Natural killer cell (primary cell): ENCODE results near the gene ANKRD12. TPM values are rescaled to one million over a fixed set of nuclear protein-coding genes. Genes with fewer than 3 reads are reported as not detected.

Experiments used
- ATAC-seq, 3 donors: fragments of 150-1000 bp in 2 of 3; fragments of 200-7000 bp in 1 of 3; cut with Tn5 transposase; 1 replicate in 1 of 3; 2 replicates in 2 of 3; pipeline ENCODE4 v1.10.0; 2021; ENCODE audit warnings: mild to moderate bottlenecking in 2 of 3, moderate library complexity in 2 of 3
- DNase-seq, 2 donors: peaks; one replicate each; pipeline versions ENCODE4 v3.0.0 to v3.0.0-alpha.2; 2013 to 2021; ENCODE audit warnings: mixed read lengths in 1 of 2
- H3K27ac ChIP-seq: one replicate; pipeline ENCODE4 v1.5.1; 2013; ENCODE audit warnings: mild to moderate bottlenecking, low read length
- H3K27me3 ChIP-seq: one replicate; pipeline ENCODE4 v1.6.1; 2013; ENCODE audit warnings: low read length; ENCODE audit not compliant: control insufficient read depth, insufficient read depth
- H3K36me3 ChIP-seq: one replicate; pipeline ENCODE4 v1.6.1; 2013; ENCODE audit warnings: low read length; ENCODE audit not compliant: control insufficient read depth, insufficient read depth
- H3K4me1 ChIP-seq: one replicate; pipeline ENCODE4 v1.6.1; 2013; ENCODE audit warnings: low read length; ENCODE audit not compliant: control insufficient read depth, insufficient read depth
- H3K4me3 ChIP-seq: one replicate; pipeline ENCODE4 v1.5.1; 2013; ENCODE audit warnings: low read length
- H3K9me3 ChIP-seq: one replicate; pipeline ENCODE4 v1.6.1; 2013; ENCODE audit warnings: low read length; ENCODE audit not compliant: control insufficient read depth, insufficient read depth
- H3K27ac Mint-ChIP-seq, 2 donors: one replicate each; pipeline ENCODE4 v1.8.0; 2022; ENCODE audit warnings: mild to moderate bottlenecking in 2 of 2, mixed read lengths in 2 of 2, moderate library complexity in 1 of 2
- H3K27me3 Mint-ChIP-seq, 2 donors: one replicate each; pipeline ENCODE4 v1.8.0; 2022; ENCODE audit warnings: low read depth in 2 of 2, mixed read lengths in 2 of 2
- H3K36me3 Mint-ChIP-seq: one replicate; pipeline ENCODE4 v1.8.0; 2022; ENCODE audit warnings: mixed read lengths
- H3K4me1 Mint-ChIP-seq, 2 donors: one replicate each; pipeline ENCODE4 v1.8.0; 2022; ENCODE audit warnings: mixed read lengths in 2 of 2
- H3K4me3 Mint-ChIP-seq: one replicate; pipeline ENCODE4 v1.8.0; 2022; ENCODE audit warnings: mild to moderate bottlenecking, moderate library complexity, mixed read lengths
- H3K9me3 Mint-ChIP-seq, 2 donors: one replicate each; pipeline ENCODE4 v1.8.0; 2022; ENCODE audit warnings: mixed read lengths in 2 of 2
- WGBS: methylation state at CpG from one replicate; pipeline ENCODE4 v1.1.7; 2013; ENCODE audit warnings: missing lambda C conversion rate; ENCODE audit not compliant: insufficient coverage; 5-methylcytosine and 5-hydroxymethylcytosine counted together
- intact Hi-C: fragments of 100-400 bp; cut with micrococcal nuclease; formaldehyde crosslinking; loops from one replicate; pipeline ENCODE4 v1.14.2; 2022
- total RNA-seq, 4 donors: library from RNA; stranded (reverse); fragments of 120-200 nt in 1 of 4; gene quantifications; one replicate each; pipeline versions ENCODE4 v1.2.3 to v1.2.4, GENCODE V29; 2013 to 2022
- TF ChIP-seq, protein P1 (sequence below): fragments of 200-600 bp; IDR thresholded peaks from one replicate; pipeline ENCODE4 v1.8.0; 2022; ENCODE audit warnings: antibody characterized with exemption

ANKRD12 gene
- total RNA-seq, 3 donors from 2014 or later (not counting 1 experiment from before 2014, with no cell fraction given), result 136 to 148 (median 141) TPM

DNA sequence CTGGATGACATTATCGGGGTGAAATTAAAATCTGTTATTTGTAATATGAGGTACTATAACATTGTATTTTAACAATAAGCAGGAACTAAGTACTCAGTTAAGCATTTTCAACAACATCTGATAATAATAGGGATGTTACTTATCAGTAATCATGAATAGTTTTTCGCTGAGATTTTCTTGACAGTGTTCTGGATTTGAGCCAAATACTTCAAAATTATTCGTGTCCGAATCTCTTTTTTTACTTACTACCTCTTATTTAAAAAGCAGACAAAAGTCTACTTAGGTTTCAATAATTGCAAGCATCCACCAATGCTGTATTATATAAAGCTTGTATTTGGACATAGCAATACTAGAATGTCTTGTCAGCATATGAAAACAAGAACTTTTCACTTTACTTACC is 6.4 kb upstream of the ANKRD12 start:
- Histone ChIP-seq H3K4me3 (no peak overlapping the region), H3K9me3 (no peaks in the 10 kb centered on the region), H3K36me3 (peaks cover 71% of the 10 kb centered on the region), H3K4me1 (peaks cover 3% of the 10 kb centered on the region), H3K27ac (no peak overlapping the region), H3K27me3 (no peaks in the 10 kb centered on the region)
- H3K27me3 Mint-ChIP-seq, result no peaks in the 10 kb centered on the region
- intact Hi-C loops, result no loop called here
- peaks cover 14% of the 10 kb centered on the region for H3K36me3 Mint-ChIP-seq
- ATAC-seq (no peak), DNase-seq (no peak)
- peak overlapping the region in 1 of 2 donors; percentile 55 for H3K27ac Mint-ChIP-seq
- H3K4me1 Mint-ChIP-seq, result peaks cover 15 to 21% of the 10 kb centered on the region in 2 donors
- TF ChIP-seq, protein P1, sequence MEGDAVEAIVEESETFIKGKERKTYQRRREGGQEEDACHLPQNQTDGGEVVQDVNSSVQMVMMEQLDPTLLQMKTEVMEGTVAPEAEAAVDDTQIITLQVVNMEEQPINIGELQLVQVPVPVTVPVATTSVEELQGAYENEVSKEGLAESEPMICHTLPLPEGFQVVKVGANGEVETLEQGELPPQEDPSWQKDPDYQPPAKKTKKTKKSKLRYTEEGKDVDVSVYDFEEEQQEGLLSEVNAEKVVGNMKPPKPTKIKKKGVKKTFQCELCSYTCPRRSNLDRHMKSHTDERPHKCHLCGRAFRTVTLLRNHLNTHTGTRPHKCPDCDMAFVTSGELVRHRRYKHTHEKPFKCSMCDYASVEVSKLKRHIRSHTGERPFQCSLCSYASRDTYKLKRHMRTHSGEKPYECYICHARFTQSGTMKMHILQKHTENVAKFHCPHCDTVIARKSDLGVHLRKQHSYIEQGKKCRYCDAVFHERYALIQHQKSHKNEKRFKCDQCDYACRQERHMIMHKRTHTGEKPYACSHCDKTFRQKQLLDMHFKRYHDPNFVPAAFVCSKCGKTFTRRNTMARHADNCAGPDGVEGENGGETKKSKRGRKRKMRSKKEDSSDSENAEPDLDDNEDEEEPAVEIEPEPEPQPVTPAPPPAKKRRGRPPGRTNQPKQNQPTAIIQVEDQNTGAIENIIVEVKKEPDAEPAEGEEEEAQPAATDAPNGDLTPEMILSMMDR, result no peak
- H3K9me3 Mint-ChIP-seq, result no peaks in the 10 kb centered on the region
- WGBS, result no CpG with 5 or more reads among the region's 4 CpGs
- H3K4me3 Mint-ChIP-seq, result no peak overlapping the region

DNA sequence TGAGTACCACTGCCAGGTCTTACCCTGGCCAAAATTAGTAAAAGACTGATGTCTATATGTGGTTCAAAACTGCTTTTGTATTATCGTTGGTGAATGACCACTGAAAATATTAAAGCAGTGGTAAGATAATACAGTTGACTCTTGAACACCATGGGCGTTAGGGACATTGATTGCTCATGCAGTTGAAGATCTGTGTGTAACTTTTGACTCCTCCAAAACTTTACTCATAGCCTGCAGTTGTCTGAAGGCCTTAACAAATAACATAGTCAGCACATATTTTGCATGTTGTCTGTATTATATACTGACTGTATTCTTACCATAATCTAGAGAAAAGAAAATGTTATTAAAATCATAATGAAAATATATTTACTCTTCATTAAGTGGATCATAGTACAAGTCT is 5.8 kb upstream of the ANKRD12 start:
- Mint-ChIP-seq H3K36me3 (peaks cover 10% of the 10 kb centered on the region), H3K27me3 (no peaks in the 10 kb centered on the region), H3K4me1 (peaks cover 12 to 26% of the 10 kb centered on the region in 2 donors), H3K4me3 (no peak overlapping the region), H3K27ac (no peak overlapping the region), H3K9me3 (no peaks in the 10 kb centered on the region)
- no peak overlapping the region for H3K4me3 ChIP-seq
- H3K4me1 ChIP-seq, result peaks cover 8% of the 10 kb centered on the region
- DNase-seq (no peak), ATAC-seq (no peak)
- H3K9me3 ChIP-seq, result no peaks in the 10 kb centered on the region
- TF ChIP-seq, protein P1, result no peak
- no peaks in the 10 kb centered on the region for H3K27me3 ChIP-seq
- intact Hi-C loops, result no loop called here
- 79% methylated on average over 2 of the region's 2 CpGs for WGBS
- peaks cover 65% of the 10 kb centered on the region for H3K36me3 ChIP-seq
- no peak overlapping the region for H3K27ac ChIP-seq

DNA sequence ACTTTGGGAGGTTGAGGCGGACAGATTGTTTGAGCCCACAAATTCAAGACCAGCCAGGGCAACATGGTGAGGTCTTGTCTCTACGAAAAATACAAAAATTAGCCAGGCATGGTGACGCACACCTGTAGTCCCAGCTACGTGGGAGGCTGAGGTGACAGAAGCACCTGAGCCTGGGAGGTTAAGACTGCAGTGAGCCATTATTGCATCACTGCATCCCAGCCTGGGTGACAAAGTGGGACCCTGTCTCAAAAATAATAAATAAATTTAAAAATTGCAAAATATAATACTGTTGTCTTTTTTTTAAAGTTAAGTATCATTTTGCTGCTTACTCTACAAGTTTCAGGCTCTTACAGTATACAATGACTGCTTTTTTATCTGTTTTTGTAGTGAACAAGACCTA is 4.0 kb upstream of the ANKRD12 start:
- H3K27me3 Mint-ChIP-seq, result no peaks in the 10 kb centered on the region
- H3K4me3 Mint-ChIP-seq, result peak overlapping the region; percentile 41
- TF ChIP-seq, protein P1, result no peak
- Histone ChIP-seq H3K36me3 (peaks cover 47% of the 10 kb centered on the region), H3K4me3 (no peak overlapping the region), H3K9me3 (no peaks in the 10 kb centered on the region), H3K4me1 (peaks cover 9% of the 10 kb centered on the region), H3K27me3 (no peaks in the 10 kb centered on the region), H3K27ac (no peak overlapping the region)
- H3K9me3 Mint-ChIP-seq, result no peaks in the 10 kb centered on the region
- peak overlapping the region; percentile 68 to 97 for H3K27ac Mint-ChIP-seq
- H3K4me1 Mint-ChIP-seq, result peaks cover 14 to 36% of the 10 kb centered on the region in 2 donors
- ATAC-seq (no peak), DNase-seq (no peak)
- 98% methylated on average over 4 of the region's 4 CpGs for WGBS
- intact Hi-C loops, result no loop called here
- H3K36me3 Mint-ChIP-seq, result peaks cover 2% of the 10 kb centered on the region

DNA sequence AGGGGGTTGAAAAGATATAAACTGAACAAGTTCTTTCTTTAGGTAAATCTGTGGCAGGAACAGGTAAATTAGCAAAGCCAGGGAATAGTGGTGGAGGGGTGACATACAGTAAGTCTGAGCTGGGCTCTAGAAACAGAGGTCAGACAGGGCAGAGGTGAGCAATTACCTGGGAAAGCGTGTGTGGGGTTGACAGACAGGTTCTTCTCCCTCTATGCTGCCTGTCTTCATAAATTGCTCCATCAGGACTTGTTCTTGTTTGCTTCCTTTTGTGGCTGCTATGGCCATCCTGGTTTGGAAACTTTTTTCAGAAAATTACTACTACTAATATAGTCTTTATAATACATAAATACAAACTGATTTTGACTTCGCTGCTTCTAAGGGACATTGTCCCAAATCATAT is 3.4 kb upstream of the ANKRD12 start:
- Histone ChIP-seq H3K27ac (no peak overlapping the region), H3K36me3 (peaks cover 41% of the 10 kb centered on the region), H3K4me3 (no peak overlapping the region), H3K4me1 (peaks cover 14% of the 10 kb centered on the region), H3K27me3 (no peaks in the 10 kb centered on the region), H3K9me3 (no peaks in the 10 kb centered on the region)
- H3K4me3 Mint-ChIP-seq, result peak overlapping the region; percentile 41
- peak overlapping the region; percentile 68 to 97 for H3K27ac Mint-ChIP-seq
- DNase-seq (no peak), ATAC-seq (no peak)
- intact Hi-C loops, result no loop called here
- TF ChIP-seq, protein P1, result no peak
- H3K27me3 Mint-ChIP-seq, result no peaks in the 10 kb centered on the region
- no peaks in the 10 kb centered on the region for H3K36me3 Mint-ChIP-seq
- H3K4me1 Mint-ChIP-seq, result peaks cover 20 to 37% of the 10 kb centered on the region in 2 donors
- WGBS, result 100% methylated on average over 2 of the region's 2 CpGs
- no peaks in the 10 kb centered on the region for H3K9me3 Mint-ChIP-seq
